TTC549 (cell line): ENCODE data around the gene RNF187.
A peak's percentile ranks its signal among the peaks of the same experiment; 100 is the strongest.

ENCODE experiments used
- FAIRE-seq: peaks from 2 replicates; lab custom pipeline; 2012; peaks lifted over from hg19 to GRCh38; lab: Jason Lieb, UNC

Gene RNF187

GRCh38 chr1:228510803-228511413 lies 23.7 kb downstream of the RNF187 start:
- FAIRE-seq: no peak

GRCh38 chr1:228511546-228512445 lies 24.6 kb downstream of the RNF187 start:
- FAIRE-seq: no peak

DNA sequence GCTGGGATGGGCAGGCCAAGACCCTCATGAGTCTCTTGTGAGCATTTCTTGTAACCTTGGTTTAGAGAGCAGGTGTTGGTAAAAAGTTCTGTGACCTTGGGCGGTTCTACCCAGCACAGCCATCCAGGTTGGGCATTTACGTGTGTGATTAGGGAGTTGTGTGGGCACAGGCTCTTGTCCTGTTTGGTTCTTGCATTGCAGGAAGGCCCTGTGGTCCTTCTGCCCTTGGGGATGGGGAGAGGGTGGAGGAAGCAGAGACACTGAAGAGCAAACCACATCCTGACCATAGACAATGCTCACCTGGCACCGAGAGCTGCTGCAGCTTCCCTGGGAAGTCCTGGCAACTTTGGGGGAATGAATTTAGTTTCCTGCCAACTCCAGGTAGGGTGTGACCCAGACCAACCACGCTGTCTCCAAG lies 25.6 kb downstream of the RNF187 start:
- no peak for FAIRE-seq

DNA sequence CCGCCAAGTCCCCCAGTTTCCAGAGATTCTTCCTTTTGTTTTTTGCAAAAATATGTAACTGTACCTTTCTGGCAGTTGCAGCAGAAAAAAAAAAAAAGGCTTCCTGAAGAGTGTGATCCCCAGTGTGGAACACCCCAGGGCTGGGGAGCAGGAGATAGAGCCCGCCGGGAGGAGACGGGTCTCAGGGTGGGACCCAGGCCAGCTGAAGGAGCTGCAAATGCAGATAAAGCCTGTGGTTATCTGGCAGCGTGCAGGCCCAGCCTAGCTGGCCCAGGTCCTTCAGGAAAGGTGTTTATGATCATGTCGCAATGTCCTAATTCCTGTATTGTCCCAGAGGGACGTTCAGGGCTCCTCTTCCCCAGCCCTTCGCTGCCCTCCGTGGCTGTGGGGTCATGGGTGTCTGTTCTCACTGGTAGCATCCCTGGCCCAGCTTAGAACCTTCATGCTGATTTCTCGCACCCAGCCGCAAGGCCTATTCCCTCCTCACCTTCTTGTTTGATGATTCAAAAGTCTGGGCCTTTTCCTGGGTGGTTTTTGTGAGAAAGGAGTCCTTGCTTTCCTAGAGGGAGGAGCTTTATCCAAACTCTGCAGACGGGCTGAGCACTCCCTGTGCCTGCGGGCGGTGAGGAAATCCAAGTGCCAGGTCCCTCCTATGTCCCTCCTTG lies 26.2 kb downstream of the RNF187 start:
- FAIRE-seq: no peak

- FAIRE-seq: no peak
Measured at GRCh38 chr1:228514421-228514820, 27.2 kb downstream of the RNF187 start.

GRCh38 chr1:228515200-228515834 lies 28.1 kb downstream of the RNF187 start:
- FAIRE-seq: peak; percentile 97

- no peak for FAIRE-seq
Measured at GRCh38 chr1:228517655-228518054, 30.5 kb downstream of the RNF187 start.

- no peak for FAIRE-seq
Measured at GRCh38 chr1:228527596-228527995, 40.4 kb downstream of the RNF187 start.

GRCh38 chr1:228528612-228529011 lies 41.4 kb downstream of the RNF187 start:
- no peak for FAIRE-seq

- no peak for FAIRE-seq
Measured at GRCh38 chr1:228530086-228530758, 43.0 kb downstream of the RNF187 start.

- FAIRE-seq: no peak
Measured at GRCh38 chr1:228530951-228531731, 44.0 kb downstream of the RNF187 start.

- no peak for FAIRE-seq
Measured at GRCh38 chr1:228538831-228539230, 51.6 kb downstream of the RNF187 start.

DNA sequence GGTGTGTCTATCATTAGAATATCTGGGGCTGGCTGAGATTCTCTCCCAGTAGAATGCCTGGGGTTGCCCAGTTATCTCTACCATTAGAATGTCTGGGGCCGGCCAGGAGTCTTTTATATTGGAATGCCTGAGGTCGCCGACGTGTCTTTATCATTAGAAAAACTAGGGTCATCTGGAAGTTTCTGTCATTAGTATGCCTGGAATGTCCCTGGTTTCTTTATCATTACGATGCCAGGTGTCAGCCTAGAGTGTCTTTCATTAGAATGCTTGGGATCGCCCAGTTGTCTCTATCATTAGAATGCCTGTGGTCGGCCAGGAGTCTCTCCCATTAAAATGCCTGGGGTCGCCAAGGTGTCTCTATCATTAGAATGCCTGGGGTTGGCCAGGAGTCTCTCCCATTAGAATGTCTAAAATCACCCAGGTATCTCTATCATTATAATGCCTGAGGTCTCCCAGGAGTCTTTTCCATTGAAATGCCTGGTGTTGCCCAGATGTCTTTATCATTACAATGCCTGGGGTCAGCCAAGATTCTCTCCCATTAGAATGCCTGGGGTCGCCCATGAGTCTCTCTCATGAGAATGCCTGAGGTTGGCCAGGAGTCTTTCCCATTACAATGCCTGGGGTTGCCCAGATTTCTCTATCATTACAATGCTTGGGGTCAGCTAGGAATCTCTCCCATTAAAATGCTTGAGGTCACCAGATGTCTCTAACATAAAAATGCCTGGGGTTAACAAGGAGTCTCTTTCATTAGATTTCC lies 53.2 kb downstream of the RNF187 start:
- FAIRE-seq: no peak

- FAIRE-seq: no peak
Measured at GRCh38 chr1:228541725-228542124, 54.5 kb downstream of the RNF187 start.

DNA sequence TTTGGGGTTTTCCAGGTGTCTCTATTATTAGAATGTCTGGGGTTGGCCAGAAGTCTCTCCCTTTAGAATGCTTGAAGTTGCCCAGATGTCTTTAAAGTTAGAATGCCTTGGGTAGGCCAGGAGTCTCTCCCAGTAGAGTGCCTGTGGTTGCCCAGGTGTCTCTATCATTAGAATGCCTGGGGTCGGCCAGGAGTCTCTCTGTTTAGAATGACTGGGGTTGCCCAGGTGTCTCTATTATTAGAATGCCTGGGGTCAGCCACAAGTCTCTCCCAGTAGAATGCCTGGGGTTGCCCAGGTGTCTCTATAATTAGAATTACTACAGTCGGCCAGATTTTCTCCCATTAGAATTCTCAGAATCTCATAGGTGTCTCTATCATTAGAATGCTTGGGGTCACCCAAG lies 55.2 kb downstream of the RNF187 start:
- FAIRE-seq: no peak

- no peak for FAIRE-seq
Measured at GRCh38 chr1:228542981-228543380, 55.8 kb downstream of the RNF187 start.

- FAIRE-seq: no peak
Measured at GRCh38 chr1:228543396-228543795, 56.2 kb downstream of the RNF187 start.

DNA sequence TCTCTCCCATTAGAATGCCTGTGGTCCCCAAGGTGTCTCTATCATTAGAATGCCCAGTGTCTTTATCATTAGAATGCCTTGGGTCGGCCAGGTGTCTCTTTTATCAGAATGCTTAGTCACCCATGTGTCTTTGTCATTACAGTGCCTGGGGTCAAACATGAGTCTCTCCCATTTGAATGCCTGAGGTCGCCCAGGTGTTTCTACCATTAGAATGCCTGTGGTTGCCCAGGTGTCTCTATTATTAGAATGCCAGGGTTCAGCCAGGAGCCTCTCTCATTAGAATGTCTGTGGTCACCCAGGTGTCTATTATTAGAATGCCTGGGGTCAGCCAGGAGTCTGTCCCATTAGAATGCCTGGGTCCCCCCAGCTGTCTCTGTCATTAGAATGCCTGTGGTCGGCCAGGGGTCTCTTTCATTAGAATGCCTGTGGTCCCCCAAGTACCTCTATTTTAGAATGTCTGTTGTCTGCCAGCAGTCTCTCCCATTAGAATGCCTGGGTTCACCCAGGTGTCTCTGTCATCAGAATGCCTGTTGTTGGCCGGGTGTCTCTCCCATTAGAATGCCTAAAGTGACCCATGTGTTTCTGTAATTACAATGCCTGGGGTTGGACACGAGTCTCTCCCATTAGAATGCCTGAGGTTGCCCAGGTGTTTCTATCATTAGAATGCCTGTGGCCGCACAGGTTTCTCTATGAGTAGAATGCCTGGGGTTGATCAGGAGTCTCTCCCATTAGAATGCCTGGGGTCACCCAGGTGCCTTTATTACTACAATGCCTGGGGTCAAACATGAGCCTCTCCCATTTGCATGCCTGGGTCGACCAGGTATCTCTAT lies 57.1 kb downstream of the RNF187 start:
- no peak for FAIRE-seq

- no peak for FAIRE-seq
Measured at GRCh38 chr1:228544921-228545591, 57.9 kb downstream of the RNF187 start.
